HG02798 (cell line): Measurements from ENCODE around the gene ARMC8.

Experiments used
- ATAC-seq: cut with Tn5 transposase; IDR thresholded peaks from one replicate; pipeline ENCODE4 v1.9.1; 2021; ENCODE audit warnings: mild to moderate bottlenecking; ENCODE audit not compliant: unreplicated experiment, poor library complexity

Gene ARMC8

GRCh38 chr3:138297059-138297607 is 110.0 kb downstream of the ARMC8 start:
- no peak for ATAC-seq

DNA sequence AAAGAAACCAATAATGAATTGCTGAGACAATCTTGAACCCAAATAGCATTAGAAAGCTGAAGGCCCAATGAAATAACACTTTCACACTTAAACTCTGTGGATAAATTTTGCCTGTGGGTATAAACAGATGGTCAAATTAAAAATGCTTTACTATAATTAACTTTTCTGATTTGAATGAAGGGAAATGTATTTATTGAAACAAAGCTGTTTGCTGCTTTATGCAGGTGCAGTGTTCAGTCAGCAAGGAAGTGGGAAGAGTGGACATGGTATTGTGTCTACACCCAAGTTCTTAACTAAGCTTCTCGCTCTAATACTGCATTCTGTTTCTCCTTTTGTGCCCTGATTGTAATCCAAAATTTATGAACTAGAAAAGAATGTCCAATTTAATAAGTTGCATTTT is 110.8 kb downstream of the ARMC8 start:
- ATAC-seq, result no peak

- ATAC-seq, result no peak
Observed at GRCh38 chr3:138300647-138301046, 113.5 kb downstream of the ARMC8 start.

GRCh38 chr3:138303474-138303873 is 116.4 kb downstream of the ARMC8 start:
- no peak for ATAC-seq

DNA sequence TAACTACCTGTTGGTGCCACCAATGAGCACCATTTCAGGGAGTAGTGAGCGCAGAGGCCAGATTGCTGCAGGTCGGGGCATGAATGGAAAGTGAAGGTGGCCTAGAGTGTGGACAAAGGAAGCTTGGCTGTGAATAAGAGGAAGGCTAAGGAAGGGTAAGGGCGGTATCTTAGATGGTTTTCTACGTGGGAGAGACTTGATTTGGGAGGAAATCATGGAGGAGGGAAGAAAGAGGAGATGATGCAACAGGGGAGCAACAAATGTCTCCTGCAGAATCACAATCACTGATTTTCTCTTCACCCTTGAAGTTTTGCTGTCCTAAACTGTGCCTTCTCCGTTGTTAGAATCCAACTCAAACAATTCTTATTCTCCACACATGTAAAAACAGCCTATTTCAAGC is 120.8 kb downstream of the ARMC8 start:
- no peak for ATAC-seq

- ATAC-seq, result no peak
Observed at GRCh38 chr3:138308783-138309182, 121.7 kb downstream of the ARMC8 start.

DNA sequence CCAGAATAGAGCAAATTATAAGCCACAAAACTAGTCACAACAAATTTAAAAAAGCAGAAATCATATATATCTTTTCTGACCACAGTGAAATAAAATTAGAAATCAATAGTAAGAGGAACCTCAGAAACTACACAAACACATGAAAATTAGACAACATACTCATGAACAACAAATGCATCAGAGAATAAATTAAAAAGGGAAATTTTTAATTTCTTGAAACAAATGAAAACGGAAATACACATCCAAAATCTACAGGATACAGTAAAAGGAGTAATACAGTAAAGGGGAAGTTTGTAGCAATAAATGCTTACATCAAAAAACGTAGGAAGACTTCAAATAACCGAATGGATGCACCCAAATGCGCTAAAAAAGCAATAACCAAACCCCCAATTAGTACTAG is 123.4 kb downstream of the ARMC8 start:
- no peak for ATAC-seq

- no peak for ATAC-seq
Observed at GRCh38 chr3:138314751-138315150, 127.7 kb downstream of the ARMC8 start.

GRCh38 chr3:138317687-138318086 is 130.6 kb downstream of the ARMC8 start:
- no peak for ATAC-seq

DNA sequence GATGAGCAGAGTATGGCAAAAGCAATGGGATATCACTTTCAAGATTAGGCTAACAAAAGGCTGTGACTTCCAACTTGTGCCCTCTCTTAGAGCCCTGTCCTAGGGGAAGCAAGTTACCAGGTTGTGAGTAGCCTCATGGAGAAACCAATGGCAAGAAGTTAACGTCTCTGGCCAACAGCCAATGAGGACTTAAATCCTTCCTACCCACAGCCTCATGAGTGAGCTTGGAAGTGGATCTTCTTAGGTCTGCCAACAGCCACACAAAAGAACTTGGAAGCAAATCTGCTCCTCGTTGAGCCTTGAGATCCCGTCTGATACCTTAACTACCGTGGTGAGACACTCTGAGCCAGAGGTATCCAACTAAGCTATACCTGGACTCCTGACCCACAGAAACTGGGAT is 136.9 kb downstream of the ARMC8 start:
- ATAC-seq, result no peak

GRCh38 chr3:138325990-138326389 is 138.9 kb downstream of the ARMC8 start:
- no peak for ATAC-seq

DNA sequence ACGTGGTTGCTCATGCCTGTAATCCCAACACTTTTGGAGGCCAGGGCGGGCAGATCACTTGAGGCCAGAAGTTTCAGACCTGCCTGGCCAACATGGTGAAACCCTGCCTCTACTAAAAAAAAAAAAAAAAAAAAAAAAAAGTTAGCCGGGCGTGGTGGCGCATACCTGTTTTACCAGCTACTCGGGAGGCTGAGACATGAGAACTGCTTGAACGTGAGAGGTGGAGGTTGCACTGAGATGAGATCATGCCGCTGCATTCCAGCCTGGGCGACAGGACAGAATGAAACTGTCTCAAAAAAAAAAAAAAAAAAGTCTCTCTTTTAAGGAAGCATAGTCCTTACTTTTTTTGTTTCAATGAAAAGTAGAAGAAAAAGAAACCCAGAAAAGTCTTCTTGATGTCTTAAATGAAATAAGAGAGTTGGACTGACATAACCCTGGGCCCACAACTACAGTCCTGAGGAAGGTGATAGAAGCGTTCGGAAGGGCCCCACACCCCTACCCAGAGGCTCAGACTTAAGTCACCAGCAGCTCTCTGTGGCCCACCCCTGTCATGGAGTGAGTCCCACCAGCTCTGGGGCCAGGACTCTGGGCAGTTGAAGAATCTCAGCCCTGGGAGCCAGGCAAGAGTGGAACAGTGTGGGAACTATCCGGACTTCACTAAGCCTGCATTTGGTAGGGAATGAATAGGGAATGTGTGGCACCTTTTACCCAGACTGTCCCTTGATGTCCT is 139.9 kb downstream of the ARMC8 start:
- ATAC-seq, result no peak

- no peak for ATAC-seq
Observed at GRCh38 chr3:138327831-138328230, 140.7 kb downstream of the ARMC8 start.

DNA sequence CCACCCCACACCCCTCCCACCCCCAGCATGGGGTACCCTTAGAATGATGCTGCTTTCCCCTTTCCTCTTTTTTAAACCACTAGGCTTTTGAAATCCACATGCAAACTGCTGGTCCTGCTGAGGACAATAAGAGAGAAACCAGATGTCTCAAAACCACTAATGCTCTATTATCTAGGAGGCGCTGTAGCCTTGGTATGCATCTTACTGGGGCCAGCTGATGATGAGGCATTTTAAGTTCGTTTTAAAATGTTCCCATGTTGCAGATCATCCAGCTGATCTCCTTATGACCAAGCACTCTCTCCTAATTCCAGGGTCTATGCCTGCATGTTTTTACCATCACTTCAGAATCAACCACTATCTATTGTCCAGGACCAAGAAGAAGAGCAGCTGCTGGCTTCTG is 141.2 kb downstream of the ARMC8 start:
- ATAC-seq, result no peak

- peak; percentile 78 for ATAC-seq
Observed at GRCh38 chr3:138329127-138329983, 142.3 kb downstream of the ARMC8 start, which contains the start of gene NME9. Gene NME9, minus strand, starts transcription at chr3:138329851. Its CDS starts 516 bp downstream, at chr3:138329335.

DNA sequence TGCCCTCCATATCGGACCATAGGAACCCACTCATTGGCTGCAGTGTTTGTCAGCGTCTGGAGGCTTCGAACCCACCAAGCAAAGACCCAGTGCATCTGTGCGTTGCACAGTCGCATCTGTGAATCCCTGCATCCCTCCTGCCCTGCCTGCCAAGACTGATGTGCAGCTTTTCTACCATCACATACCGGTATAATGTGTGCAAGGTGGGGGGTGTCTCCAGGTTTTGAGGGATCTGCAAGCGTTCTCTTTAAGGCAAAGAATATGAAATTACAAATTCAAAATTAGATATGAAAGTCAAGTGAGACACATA is 142.8 kb downstream of the ARMC8 start:
- no peak for ATAC-seq

- ATAC-seq, result no peak
Observed at GRCh38 chr3:138331143-138331894, 144.2 kb downstream of the ARMC8 start.

- ATAC-seq, result no peak
Observed at GRCh38 chr3:138332472-138333073, 145.5 kb downstream of the ARMC8 start.

DNA sequence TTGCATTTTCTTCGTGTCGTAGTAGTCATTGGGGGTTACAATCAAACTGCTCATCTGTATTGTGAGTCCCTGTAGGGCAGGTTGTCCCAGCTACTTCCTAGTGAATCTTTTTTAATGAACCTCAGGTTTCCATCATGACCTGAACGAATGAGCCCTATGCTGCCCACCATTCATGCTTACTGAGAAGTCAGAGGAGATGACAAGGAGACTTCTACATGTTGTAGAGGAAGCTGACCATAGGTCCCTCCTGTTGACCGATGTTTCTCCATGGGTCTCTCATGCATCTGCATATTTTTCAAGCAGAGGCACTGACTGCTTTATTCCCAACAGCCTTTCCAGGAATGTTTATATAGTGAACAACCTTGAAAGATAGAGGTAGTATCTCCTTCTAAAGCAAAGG is 147.5 kb downstream of the ARMC8 start:
- ATAC-seq, result no peak

- no peak for ATAC-seq
Observed at GRCh38 chr3:138336454-138336999, 149.4 kb downstream of the ARMC8 start.
